ENCODE measurements around the gene NES. TPM values are rescaled to one million over a fixed set of nuclear protein-coding genes. Genes with fewer than 3 reads are reported as not detected.

Gene NES
- total RNA-seq, 1 experiment from 2014 or later = 8.4 TPM

DNA sequence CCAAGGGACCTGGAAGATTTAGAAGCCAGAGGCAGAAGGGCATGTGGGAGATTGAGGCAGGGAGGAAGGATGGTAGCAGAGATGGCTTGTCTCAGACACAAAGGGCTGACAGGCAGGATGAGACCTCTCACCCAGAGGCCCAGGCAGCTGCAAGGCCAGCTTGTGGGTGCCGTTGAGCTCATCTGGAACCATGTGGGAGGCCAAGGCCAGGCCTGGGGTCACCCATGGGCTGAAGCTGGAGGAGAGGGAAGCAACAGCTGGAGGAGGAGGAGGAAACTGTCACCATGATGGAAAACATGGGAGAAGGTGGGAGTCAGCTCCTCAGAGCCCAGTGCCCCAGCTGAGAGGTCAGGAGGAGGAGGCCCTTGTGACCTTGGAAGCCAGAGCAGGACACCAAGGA lies 21.8 kb upstream of the NES start:
- H3K4me2 ChIP-seq (ENCODE audit: low read length) = no peak overlapping the region
- RAD21 ChIA-PET (ENCODE audit: low non-redundant PET in 1 of 2, low total read pairs in 2 of 2, uncharacterized antibody in 2 of 2, unreplicated experiment in 2 of 2) = no interaction called here
- no peak overlapping the region for H3K27ac ChIP-seq (ENCODE audit: low read depth, low read length)
- H3K27me3 ChIP-seq (ENCODE audit: insufficient read depth, low read length) = no peaks in the 10 kb centered on the region
- H4K20me1 ChIP-seq (ENCODE audit: insufficient read depth) = no peaks in the 10 kb centered on the region
- no peaks in the 10 kb centered on the region for H3K9me2 ChIP-seq (ENCODE audit: insufficient read depth)
- ATAC-seq (no peak), DNase-seq (ENCODE audit: low read depth, low spot score) (no peak)
- POLR2A ChIA-PET = interaction anchor here (1.6 kb wide), 1 partner anchor 9 kb away, joined by 3 read pairs; no protein-coding TSS in a partner anchor
- no peak overlapping the region for H3K4me3 ChIP-seq (replicated peaks in 1 of 2; ENCODE audit: low read depth in 1 of 2, low read length in 2 of 2)
- peaks cover 22 to 26% of the 10 kb centered on the region in 2 experiments; a peak in 3 of 4 replicates for H3K36me3 ChIP-seq (ENCODE audit: control insufficient read depth in 1 of 2, insufficient read depth in 2 of 2, low read length in 2 of 2)
- BruUV-seq (replicated peaks) = no TSS peak
- no peaks in the 10 kb centered on the region for H3K9me3 ChIP-seq (ENCODE audit: control insufficient read depth in 1 of 2, insufficient read depth in 1 of 2, low read depth in 1 of 2, low read length in 2 of 2)
- CTCF ChIA-PET = interaction anchor here (1.4 to 1.9 kb wide), 2 partner anchors 9 to 10 kb away, joined by 3 to 7 read pairs; no protein-coding TSS in a partner anchor
- intact Hi-C loops (cut with micrococcal nuclease) = no loop called here
- no peak overlapping the region for H2AFZ ChIP-seq (ENCODE audit: low read depth, low read length, poor library complexity, severe bottlenecking)
- peaks cover 20 to 24% of the 10 kb centered on the region in 2 experiments for H3K4me1 ChIP-seq (ENCODE audit: control insufficient read depth in 1 of 2, insufficient read depth in 2 of 2, low read length in 2 of 2)
- peaks cover 18% of the 10 kb centered on the region for H3K79me2 ChIP-seq (ENCODE audit: insufficient read depth, low read length)
- H3K9ac ChIP-seq (ENCODE audit: low read length) = no peak overlapping the region
- TF ChIP-seq EZH2phosphoT487 (IDR thresholded peaks at IDR 0.05; ENCODE audit: borderline replicate concordance) = no peak
- no peak for TF ChIP-seq ZNF274 (IDR thresholded peaks at IDR 0.05; ENCODE audit: low read depth, low read length)
- no peak for TF ChIP-seq SRF (IDR thresholded peaks at IDR 0.05; ENCODE audit: low read depth)
- TF ChIP-seq, protein P1, sequence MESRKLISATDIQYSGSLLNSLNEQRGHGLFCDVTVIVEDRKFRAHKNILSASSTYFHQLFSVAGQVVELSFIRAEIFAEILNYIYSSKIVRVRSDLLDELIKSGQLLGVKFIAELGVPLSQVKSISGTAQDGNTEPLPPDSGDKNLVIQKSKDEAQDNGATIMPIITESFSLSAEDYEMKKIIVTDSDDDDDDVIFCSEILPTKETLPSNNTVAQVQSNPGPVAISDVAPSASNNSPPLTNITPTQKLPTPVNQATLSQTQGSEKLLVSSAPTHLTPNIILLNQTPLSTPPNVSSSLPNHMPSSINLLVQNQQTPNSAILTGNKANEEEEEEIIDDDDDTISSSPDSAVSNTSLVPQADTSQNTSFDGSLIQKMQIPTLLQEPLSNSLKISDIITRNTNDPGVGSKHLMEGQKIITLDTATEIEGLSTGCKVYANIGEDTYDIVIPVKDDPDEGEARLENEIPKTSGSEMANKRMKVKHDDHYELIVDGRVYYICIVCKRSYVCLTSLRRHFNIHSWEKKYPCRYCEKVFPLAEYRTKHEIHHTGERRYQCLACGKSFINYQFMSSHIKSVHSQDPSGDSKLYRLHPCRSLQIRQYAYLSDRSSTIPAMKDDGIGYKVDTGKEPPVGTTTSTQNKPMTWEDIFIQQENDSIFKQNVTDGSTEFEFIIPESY (IDR thresholded peaks at IDR 0.05; ENCODE audit: extremely low read depth, insufficient replicate concordance, low read length) = no peak
- TF ChIP-seq ZFX (IDR thresholded peaks at IDR 0.05) = no peak
- no peak for TF ChIP-seq JUND (IDR thresholded peaks at IDR 0.05)
- TF ChIP-seq CEBPB (IDR thresholded peaks at IDR 0.05; ENCODE audit: low read depth) = no peak
- no peak for TF ChIP-seq EGR1 (IDR thresholded peaks at IDR 0.05; ENCODE audit: low read depth)

DNA sequence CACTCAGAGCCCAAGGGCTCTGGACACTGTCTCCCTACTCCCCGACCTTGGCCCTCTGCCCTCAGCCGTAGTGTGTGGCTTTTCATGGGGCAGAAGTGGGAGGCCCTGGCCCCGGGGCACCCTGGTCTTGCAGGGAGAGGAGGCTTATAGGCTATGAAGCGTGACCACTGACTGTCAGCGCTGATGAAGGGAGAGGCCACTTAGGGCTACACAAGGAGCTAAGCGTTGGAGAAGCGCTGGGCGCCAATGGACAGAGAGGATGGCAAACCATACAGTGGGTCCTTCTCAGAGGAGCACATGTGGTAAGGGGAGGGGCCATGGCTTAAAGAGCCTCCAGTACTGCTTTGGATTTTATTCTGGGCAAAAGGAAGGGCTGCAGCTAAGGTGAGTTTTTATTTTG lies 20.3 kb upstream of the NES start:
- ATAC-seq (no peak), DNase-seq (ENCODE audit: low read depth, low spot score) (no peak)
- H4K20me1 ChIP-seq (ENCODE audit: insufficient read depth) = no peaks in the 10 kb centered on the region
- no peak overlapping the region for H3K27ac ChIP-seq (ENCODE audit: low read depth, low read length)
- no peaks in the 10 kb centered on the region for H3K9me3 ChIP-seq (ENCODE audit: control insufficient read depth in 1 of 2, insufficient read depth in 1 of 2, low read depth in 1 of 2, low read length in 2 of 2)
- intact Hi-C loops (cut with micrococcal nuclease) = no loop called here
- TF ChIP-seq FOSL1 (IDR thresholded peaks at IDR 0.05; ENCODE audit: low read depth) (no peak), POLR2AphosphoS5 (IDR thresholded peaks at IDR 0.05; ENCODE audit: low read depth, low read length) (no peak), ELF1 (IDR thresholded peaks at IDR 0.05; ENCODE audit: borderline replicate concordance, low read depth) (no peak), CEBPB (IDR thresholded peaks at IDR 0.05; ENCODE audit: low read depth) (no peak), RAD21 (IDR thresholded peaks at IDR 0.05; ENCODE audit: low read depth) (no peak), SP1 (IDR thresholded peaks at IDR 0.05; ENCODE audit: low read depth) (no peak)
- TF ChIP-seq, protein P2, sequence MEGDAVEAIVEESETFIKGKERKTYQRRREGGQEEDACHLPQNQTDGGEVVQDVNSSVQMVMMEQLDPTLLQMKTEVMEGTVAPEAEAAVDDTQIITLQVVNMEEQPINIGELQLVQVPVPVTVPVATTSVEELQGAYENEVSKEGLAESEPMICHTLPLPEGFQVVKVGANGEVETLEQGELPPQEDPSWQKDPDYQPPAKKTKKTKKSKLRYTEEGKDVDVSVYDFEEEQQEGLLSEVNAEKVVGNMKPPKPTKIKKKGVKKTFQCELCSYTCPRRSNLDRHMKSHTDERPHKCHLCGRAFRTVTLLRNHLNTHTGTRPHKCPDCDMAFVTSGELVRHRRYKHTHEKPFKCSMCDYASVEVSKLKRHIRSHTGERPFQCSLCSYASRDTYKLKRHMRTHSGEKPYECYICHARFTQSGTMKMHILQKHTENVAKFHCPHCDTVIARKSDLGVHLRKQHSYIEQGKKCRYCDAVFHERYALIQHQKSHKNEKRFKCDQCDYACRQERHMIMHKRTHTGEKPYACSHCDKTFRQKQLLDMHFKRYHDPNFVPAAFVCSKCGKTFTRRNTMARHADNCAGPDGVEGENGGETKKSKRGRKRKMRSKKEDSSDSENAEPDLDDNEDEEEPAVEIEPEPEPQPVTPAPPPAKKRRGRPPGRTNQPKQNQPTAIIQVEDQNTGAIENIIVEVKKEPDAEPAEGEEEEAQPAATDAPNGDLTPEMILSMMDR (IDR thresholded peaks at IDR 0.05 in 2 of 3, conservative IDR thresholded peaks at IDR 0.05 in 1 of 3; ENCODE audit: borderline replicate concordance in 1 of 3, insufficient read depth in 1 of 3, low read depth in 2 of 3, low read length in 2 of 3) = no peak
- TF ChIP-seq, protein P3, sequence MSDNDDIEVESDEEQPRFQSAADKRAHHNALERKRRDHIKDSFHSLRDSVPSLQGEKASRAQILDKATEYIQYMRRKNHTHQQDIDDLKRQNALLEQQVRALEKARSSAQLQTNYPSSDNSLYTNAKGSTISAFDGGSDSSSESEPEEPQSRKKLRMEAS (IDR thresholded peaks at IDR 0.05) = no peak
- H3K36me3 ChIP-seq (ENCODE audit: control insufficient read depth in 1 of 2, insufficient read depth in 2 of 2, low read length in 2 of 2) = peaks cover 22 to 24% of the 10 kb centered on the region in 2 experiments; a peak in 3 of 4 replicates
- POLR2A ChIA-PET = interaction anchor here (0.7 to 1.3 kb wide), 2 partner anchors 9 to 10 kb away, joined by 3 read pairs; no protein-coding TSS in a partner anchor
- H3K27me3 ChIP-seq (ENCODE audit: insufficient read depth, low read length) = no peaks in the 10 kb centered on the region
- H3K4me1 ChIP-seq (ENCODE audit: control insufficient read depth in 1 of 2, insufficient read depth in 2 of 2, low read length in 2 of 2) = peaks cover 22 to 28% of the 10 kb centered on the region in 2 experiments
- CTCF ChIA-PET = interaction anchor here (0.9 to 1.4 kb wide), 2 partner anchors 8 to 11 kb away, joined by 3 to 5 read pairs; partner anchors contain the start of gene CRABP2
- H3K4me2 ChIP-seq (ENCODE audit: low read length) = no peak overlapping the region
- 0 out of 2 replicates have a peak, but pooled peaks cover 4% of the 10 kb centered on the region for H3K79me2 ChIP-seq (ENCODE audit: insufficient read depth, low read length)
- no peak overlapping the region for H2AFZ ChIP-seq (ENCODE audit: low read depth, low read length, poor library complexity, severe bottlenecking)
- H3K4me3 ChIP-seq (replicated peaks in 1 of 2; ENCODE audit: low read depth in 1 of 2, low read length in 2 of 2) = no peak overlapping the region
- H3K9ac ChIP-seq (ENCODE audit: low read length) = no peak overlapping the region
- no TSS peak for BruUV-seq (replicated peaks)
- no peaks in the 10 kb centered on the region for H3K9me2 ChIP-seq (ENCODE audit: insufficient read depth)
- RAD21 ChIA-PET (ENCODE audit: low non-redundant PET in 1 of 2, low total read pairs in 2 of 2, uncharacterized antibody in 2 of 2, unreplicated experiment in 2 of 2) = no interaction called here
